Skeletal muscle tissue (tissue), 4 donors: Measurements from ENCODE around the gene TMEM255B. TPM values are rescaled to one million over a fixed set of nuclear protein-coding genes. Genes with fewer than 3 reads are reported as not detected.
"Not testable (repeated sequence)": the region's sequence is repeated elsewhere in the genome, so short reads cannot be mapped to it uniquely, and the experiment has no call there.

Experiments
- H3K27ac ChIP-seq: one replicate; pipeline ENCODE4 v1.7.0; 2013; ENCODE audit warnings: mild to moderate bottlenecking, low read depth, low read length, inconsistent platforms
- H3K27me3 ChIP-seq, 3 donors: one replicate each; pipeline ENCODE4 v1.7.0; 2013; ENCODE audit warnings: low read length in 3 of 3; ENCODE audit not compliant: control insufficient read depth in 3 of 3, insufficient read depth in 3 of 3
- H3K36me3 ChIP-seq, 3 donors: one replicate each; pipeline ENCODE4 v1.7.0; 2013; ENCODE audit warnings: low read length in 3 of 3; ENCODE audit not compliant: control insufficient read depth in 3 of 3, insufficient read depth in 3 of 3
- H3K4me1 ChIP-seq, 3 donors: one replicate each; pipeline ENCODE4 v1.7.0; 2013; ENCODE audit warnings: low read length in 3 of 3, mild to moderate bottlenecking in 3 of 3; ENCODE audit not compliant: control insufficient read depth in 3 of 3, insufficient read depth in 3 of 3
- H3K4me3 ChIP-seq, 3 donors: one replicate each; pipeline ENCODE4 v1.7.0; 2013; ENCODE audit warnings: low read length in 3 of 3
- H3K9ac ChIP-seq, 3 donors: one replicate each; pipeline ENCODE4 v1.7.0; 2013; ENCODE audit warnings: low read length in 3 of 3, mild to moderate bottlenecking in 3 of 3, moderate library complexity in 2 of 3, low read depth in 1 of 3
- H3K9me3 ChIP-seq, 3 donors: one replicate each; pipeline ENCODE4 v1.7.0; 2013; ENCODE audit warnings: low read length in 3 of 3; ENCODE audit not compliant: control insufficient read depth in 3 of 3
- total RNA-seq: library from RNA; depleted of rRNA; stranded (reverse); fragments of >200 nt; gene quantifications from one replicate; pipeline ENCODE4 v1.2.3, GENCODE V29; 2014
- donor health status: Osteomylitis.

Gene TMEM255B
- total RNA-seq, 1 donor from 2014 or later = 2.6 TPM

- H3K4me3 ChIP-seq = no peak overlapping the region
- peaks cover 0 to 5% (median 2%) of the 10 kb centered on the region in 3 donors for H3K9me3 ChIP-seq
- no peaks in the 10 kb centered on the region for H3K36me3 ChIP-seq
- no peak overlapping the region for H3K27ac ChIP-seq
- H3K27me3 ChIP-seq = peaks cover 11 to 23% (median 14%) of the 10 kb centered on the region in 3 donors
- no peak overlapping the region for H3K9ac ChIP-seq
- no peaks in the 10 kb centered on the region for H3K4me1 ChIP-seq
Observed at GRCh38 chr13:113784645-113785024, 25.6 kb downstream of the TMEM255B start.

- no peak overlapping the region for H3K9ac ChIP-seq
- peaks cover 11 to 24% (median 16%) of the 10 kb centered on the region in 3 donors for H3K27me3 ChIP-seq
- H3K9me3 ChIP-seq = peaks cover 0 to 5% (median 2%) of the 10 kb centered on the region in 3 donors
- no peaks in the 10 kb centered on the region for H3K4me1 ChIP-seq
- H3K4me3 ChIP-seq = no peak overlapping the region
- no peak overlapping the region for H3K27ac ChIP-seq
- no peaks in the 10 kb centered on the region for H3K36me3 ChIP-seq
Observed at GRCh38 chr13:113785051-113786010, 26.3 kb downstream of the TMEM255B start.

GRCh38 chr13:113786262-113786841, 27.3 kb downstream of the TMEM255B start:
- Histone ChIP-seq H3K27me3 (peaks cover 16 to 31% (median 17%) of the 10 kb centered on the region in 3 donors), H3K4me3 (no peak overlapping the region), H3K9ac (no peak overlapping the region), H3K27ac (no peak overlapping the region), H3K36me3 (peaks cover 0 to 2% (median 0%) of the 10 kb centered on the region in 3 donors), H3K4me1 (no peaks in the 10 kb centered on the region), H3K9me3 (peaks cover 0 to 5% (median 2%) of the 10 kb centered on the region in 3 donors)

GRCh38 chr13:113787694-113788093, 28.7 kb downstream of the TMEM255B start:
- Histone ChIP-seq H3K27ac (no peak overlapping the region), H3K9me3 (peaks cover 0 to 5% (median 2%) of the 10 kb centered on the region in 3 donors), H3K4me1 (no peaks in the 10 kb centered on the region), H3K27me3 (peaks cover 16 to 41% (median 27%) of the 10 kb centered on the region in 3 donors), H3K36me3 (peaks cover 0 to 2% (median 0%) of the 10 kb centered on the region in 3 donors), H3K4me3 (no peak overlapping the region), H3K9ac (no peak overlapping the region)

GRCh38 chr13:113788413-113789135, 29.5 kb downstream of the TMEM255B start:
- Histone ChIP-seq H3K4me1 (no peaks in the 10 kb centered on the region), H3K9me3 (peaks cover 0 to 5% (median 2%) of the 10 kb centered on the region in 3 donors), H3K4me3 (no peak overlapping the region), H3K36me3 (peaks cover 0 to 2% (median 0%) of the 10 kb centered on the region in 3 donors), H3K27me3 (peaks cover 16 to 42% (median 34%) of the 10 kb centered on the region in 3 donors), H3K9ac (no peak overlapping the region), H3K27ac (no peak overlapping the region)

GRCh38 chr13:113789167-113789566, 30.1 kb downstream of the TMEM255B start:
- Histone ChIP-seq H3K9me3 (peaks cover 0 to 5% (median 2%) of the 10 kb centered on the region in 3 donors), H3K27me3 (peaks cover 17 to 48% (median 39%) of the 10 kb centered on the region in 3 donors), H3K4me1 (no peaks in the 10 kb centered on the region), H3K27ac (no peak overlapping the region), H3K9ac (no peak overlapping the region), H3K4me3 (no peak overlapping the region), H3K36me3 (peaks cover 0 to 2% (median 0%) of the 10 kb centered on the region in 3 donors)

- not testable (repeated sequence) for H3K4me1 ChIP-seq, H3K9me3 ChIP-seq, H3K27ac ChIP-seq, H3K4me3 ChIP-seq, H3K36me3 ChIP-seq, H3K9ac ChIP-seq
- H3K27me3 ChIP-seq = peaks cover 25 to 55% (median 41%) of the 10 kb centered on the region in 3 donors
Observed at GRCh38 chr13:113789931-113790330, 30.9 kb downstream of the TMEM255B start.

- H3K27ac ChIP-seq = no peak overlapping the region
- no peak overlapping the region for H3K9ac ChIP-seq
- peaks cover 0 to 2% (median 0%) of the 10 kb centered on the region in 3 donors for H3K36me3 ChIP-seq
- no peaks in the 10 kb centered on the region for H3K4me1 ChIP-seq
- peaks cover 35 to 62% (median 50%) of the 10 kb centered on the region in 3 donors for H3K27me3 ChIP-seq
- no peak overlapping the region for H3K4me3 ChIP-seq
- H3K9me3 ChIP-seq = peaks cover 0 to 2% (median 2%) of the 10 kb centered on the region in 3 donors
Observed at GRCh38 chr13:113791226-113791625, 32.2 kb downstream of the TMEM255B start.

- H3K4me3 ChIP-seq = no peak overlapping the region
- no peak overlapping the region for H3K9ac ChIP-seq
- no peaks in the 10 kb centered on the region for H3K4me1 ChIP-seq
- H3K9me3 ChIP-seq = no peaks in the 10 kb centered on the region
- H3K27ac ChIP-seq = no peak overlapping the region
- peaks cover 32 to 62% (median 55%) of the 10 kb centered on the region in 3 donors for H3K27me3 ChIP-seq
- peaks cover 0 to 5% (median 0%) of the 10 kb centered on the region in 3 donors for H3K36me3 ChIP-seq
Observed at GRCh38 chr13:113791761-113792160, 32.7 kb downstream of the TMEM255B start.
